Superior temporal gyrus (tissue), 1 donor: Measurements from ENCODE around the gene TTC39C.
A peak's percentile ranks its signal among the peaks of the same experiment; 100 is the strongest.
"Not testable (repeated sequence)": the region's sequence is repeated elsewhere in the genome, so short reads cannot be mapped to it uniquely, and the experiment has no call there.

ENCODE experiments used
- DNase-seq: peaks from one replicate; pipeline ENCODE4 v3.0.0-alpha.2; 2016; ENCODE audit errors: extremely low spot score

The TTC39C gene

DNA sequence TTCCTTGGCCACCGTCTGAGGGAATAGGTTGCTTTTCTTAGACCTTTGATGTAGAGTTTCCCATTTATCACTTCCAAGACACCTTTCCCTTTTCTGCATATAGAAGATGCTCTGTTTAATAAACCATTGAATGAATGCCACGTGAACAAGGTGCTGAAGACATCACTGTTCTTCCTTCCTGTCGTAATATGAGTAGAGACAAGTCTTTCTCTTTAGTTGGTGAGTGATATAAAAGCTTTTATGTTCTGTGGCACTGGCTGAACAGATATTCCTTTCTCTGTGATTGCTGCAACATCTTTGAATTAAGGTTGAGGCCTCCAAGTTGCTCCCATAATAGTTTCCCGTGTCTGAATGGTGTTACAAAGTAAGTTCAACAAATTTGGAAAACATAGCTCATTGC lies 38.7 kb downstream of the TTC39C start:
- no peak for DNase-seq

DNA sequence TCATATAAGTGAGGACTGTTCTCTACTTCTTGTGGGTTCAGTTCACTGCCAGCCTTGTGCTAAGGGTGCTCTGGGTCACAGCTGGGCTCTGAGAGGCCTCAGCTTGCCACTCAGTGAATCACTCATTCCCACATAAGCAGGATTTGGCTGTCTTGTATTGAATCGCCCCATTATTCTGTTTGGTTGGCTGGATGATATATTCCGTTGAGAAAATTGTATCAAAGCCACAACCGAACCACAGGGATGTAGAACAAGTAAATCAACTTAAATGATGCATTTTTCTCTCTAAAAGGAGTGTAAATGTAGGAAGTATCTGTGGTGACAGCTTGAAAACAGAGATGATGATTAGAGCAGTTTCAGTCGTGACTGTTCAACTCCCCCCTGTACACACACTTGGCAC lies 39.6 kb downstream of the TTC39C start:
- DNase-seq: peak; percentile 33

GRCh38 chr18:24055009-24055804 lies 40.7 kb downstream of the TTC39C start:
- no peak for DNase-seq

GRCh38 chr18:24055878-24056277 lies 41.3 kb downstream of the TTC39C start:
- no peak for DNase-seq

- DNase-seq: no peak
Observed at GRCh38 chr18:24056506-24056905, 42.0 kb downstream of the TTC39C start.

DNA sequence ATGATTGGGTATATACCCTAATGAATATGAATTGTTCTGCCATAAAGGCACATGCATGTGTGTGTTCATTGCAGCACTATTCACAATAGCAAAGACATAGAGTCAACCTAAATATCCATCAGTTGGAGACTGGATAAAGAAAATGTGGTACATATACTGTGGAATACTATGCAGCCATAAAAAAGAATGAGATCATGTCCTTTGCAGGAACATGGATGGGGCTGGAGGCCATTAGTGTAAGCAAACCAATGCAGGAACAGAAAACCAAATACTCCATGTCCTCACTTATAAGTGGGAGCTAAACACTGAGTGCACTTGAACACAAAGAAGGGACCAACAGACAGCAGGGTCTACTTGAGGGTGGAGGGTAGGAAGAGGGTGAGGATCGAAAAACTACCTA lies 43.2 kb downstream of the TTC39C start:
- no peak for DNase-seq

DNA sequence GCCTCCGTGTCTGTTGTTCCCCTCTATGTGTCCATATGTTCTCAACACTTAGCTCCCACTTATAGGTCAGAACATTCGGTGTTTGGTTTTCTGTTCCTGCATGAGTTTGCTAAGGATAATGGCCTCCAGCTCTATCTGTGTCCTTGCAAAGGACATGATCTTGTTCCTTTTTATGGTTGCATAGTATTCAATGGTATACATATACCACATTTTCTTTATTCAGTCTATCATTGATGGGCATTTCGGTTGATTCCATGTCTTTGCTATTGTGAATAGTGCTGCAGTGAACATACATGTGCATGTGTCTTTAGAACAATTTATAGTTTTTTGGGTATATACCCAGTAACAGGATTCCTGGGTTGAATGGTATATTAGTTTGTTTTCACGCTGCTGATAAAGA lies 44.8 kb downstream of the TTC39C start:
- not testable (repeated sequence) for DNase-seq

DNA sequence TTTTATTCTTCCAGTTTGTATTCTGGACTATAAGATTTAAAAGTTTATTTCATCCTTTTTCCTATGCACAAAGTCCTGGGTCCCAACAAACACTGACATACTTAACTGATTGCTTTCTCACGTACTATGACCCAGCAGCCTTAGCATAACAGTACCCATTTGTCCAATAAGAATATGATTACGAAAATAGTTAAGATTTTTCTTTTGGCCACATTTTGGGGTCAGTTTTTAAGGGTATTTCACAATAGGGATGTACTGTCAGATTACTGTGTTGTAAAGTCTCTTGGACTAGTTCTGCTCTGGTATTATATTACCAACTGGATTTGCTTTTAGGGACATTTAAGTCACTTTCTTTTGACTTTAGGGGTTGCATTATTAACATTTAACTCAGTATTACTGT lies 46.1 kb downstream of the TTC39C start:
- no peak for DNase-seq

DNA sequence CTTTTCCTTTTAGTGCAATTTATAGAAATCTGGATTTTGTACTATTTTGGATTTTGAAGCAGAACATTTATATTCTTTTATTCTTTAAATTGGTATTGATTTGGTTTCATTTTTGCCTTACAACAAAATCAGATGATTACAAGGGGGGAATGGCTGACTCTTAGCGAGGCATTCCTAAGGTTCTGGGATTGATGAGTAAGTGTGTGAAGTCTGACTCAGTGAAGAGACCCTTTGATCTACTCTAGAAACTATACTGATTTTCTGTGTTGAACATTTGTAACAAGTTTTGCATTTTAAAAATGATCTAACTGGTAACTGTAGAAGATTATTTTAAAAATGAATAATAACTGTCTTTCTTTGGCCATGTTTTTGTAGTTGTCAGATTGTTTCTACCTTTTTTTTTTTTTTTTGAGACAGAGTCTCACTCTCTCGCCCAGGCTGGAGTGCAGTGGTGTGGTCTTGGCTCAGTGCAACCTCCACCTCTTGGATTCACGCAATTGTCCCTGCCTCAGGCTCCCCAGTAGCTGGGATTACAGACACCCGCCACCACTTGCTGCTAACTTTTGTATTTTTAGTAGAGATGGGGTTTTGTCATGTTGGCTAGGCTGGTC lies 48.7 kb downstream of the TTC39C start:
- no peak for DNase-seq

- DNase-seq: no peak
Observed at GRCh38 chr18:24064391-24065100, 50.0 kb downstream of the TTC39C start.

DNA sequence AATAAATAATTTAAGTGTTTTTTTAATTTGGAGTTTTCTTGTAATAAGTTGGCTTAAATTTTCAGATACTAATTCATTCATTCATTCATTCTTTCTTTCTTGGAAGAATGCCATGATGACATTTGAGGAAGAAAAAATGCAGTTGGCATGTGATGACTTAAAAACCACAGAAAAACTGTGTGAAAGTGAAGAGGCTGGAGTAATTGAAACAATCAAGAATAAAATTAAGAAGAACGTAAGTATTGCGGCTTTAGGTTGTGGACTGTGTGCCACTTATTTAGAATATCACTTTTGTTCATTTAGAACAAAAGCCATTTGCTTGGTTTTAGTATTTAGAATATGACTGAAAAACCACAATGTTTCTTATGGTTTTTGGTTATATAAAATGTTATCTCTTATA lies 51.4 kb downstream of the TTC39C start:
- no peak for DNase-seq

DNA sequence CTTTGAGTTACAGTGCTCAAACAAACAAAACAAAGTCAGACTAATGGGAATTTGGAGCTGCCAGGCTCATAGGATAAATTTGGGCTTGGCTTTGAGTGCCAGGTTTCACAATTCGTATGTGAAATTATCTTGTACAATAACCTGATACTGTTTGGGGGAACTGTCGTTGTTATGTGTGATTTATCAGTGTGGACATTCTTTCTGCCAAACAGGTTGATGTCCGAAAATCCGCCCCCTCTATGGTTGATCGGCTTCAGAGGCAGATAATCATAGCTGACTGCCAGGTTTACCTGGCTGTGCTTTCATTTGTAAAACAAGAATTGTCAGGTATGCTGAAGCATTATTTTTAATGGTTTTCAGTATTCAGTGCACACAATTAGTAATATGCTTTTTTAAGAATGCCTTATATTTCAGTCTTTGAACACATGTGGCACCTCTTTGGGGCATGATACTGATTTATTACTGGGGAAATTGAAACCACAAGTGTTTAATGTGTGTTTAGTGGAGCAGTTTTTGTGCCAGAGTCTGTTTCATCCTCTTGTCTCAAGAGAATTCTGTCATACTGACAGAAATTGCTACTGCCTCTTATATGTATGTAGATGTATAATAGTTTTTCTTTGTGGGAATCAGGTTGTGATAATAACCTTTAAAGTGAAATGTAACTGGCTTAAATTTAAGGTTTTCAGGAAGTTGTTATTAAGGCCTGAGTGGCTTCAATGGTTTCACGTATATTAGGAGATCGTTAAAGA lies 54.6 kb downstream of the TTC39C start:
- DNase-seq: no peak

- no peak for DNase-seq
Observed at GRCh38 chr18:24071029-24071428, 56.5 kb downstream of the TTC39C start.

DNA sequence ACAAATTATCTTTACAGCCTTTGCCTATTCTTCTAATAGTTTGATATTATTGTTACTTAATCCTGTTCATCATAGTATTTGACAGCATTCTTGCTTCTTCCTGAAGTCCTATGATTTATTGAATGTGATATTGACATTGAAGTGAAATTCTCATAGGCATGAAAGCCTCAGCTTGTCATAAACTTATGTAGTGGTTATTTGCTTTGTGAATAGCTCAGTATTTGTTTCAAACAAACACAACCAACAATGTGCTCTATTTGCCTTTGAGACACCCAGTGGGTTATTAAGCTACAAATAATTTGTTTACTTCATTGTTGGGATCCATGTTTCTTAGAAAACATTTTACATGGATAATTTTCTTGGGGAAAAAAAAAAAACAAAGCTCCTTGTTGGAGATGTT lies 57.2 kb downstream of the TTC39C start:
- DNase-seq: no peak

DNA sequence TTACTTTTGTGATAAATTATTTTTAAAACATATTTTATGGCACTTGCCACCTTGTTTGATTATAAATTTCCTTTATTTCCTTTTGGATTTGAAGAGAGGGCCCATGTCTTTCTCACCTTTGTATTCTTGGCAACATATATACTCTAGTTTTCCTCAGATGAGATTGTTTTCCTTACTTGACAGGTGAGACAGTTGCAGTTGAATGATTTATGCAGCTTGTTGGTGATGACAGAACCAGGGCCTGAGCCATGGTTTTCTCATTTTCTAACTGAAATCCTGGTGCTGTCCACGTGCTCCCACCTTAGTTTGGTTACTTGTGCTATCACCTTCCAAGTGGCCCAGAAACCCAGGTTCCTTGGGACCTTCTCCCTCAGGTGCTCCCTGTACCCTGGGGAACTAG lies 58.2 kb downstream of the TTC39C start:
- no peak for DNase-seq

- DNase-seq: no peak
Observed at GRCh38 chr18:24073791-24074190, 59.2 kb downstream of the TTC39C start.

DNA sequence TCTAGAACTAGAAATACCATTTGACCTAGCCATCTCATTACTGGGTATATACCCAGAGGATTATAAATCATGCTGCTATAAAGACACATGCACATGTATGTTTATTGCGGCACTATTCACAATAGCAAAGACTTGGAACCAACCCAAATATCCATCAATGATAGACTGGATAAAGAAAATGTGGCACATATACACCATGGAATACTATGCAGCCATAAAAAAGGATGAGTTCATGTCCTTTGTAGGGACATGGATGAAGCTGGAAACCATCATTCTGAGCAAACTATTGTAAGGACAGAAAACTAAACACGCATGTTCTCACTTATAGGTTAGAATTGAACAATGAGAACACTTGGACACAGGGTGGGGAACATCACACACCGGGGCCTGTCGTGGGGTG lies 60.2 kb downstream of the TTC39C start:
- not testable (repeated sequence) for DNase-seq

- DNase-seq: no peak
Observed at GRCh38 chr18:24075767-24076597, 61.4 kb downstream of the TTC39C start.

GRCh38 chr18:24076950-24077349 lies 62.4 kb downstream of the TTC39C start:
- DNase-seq: no peak

DNA sequence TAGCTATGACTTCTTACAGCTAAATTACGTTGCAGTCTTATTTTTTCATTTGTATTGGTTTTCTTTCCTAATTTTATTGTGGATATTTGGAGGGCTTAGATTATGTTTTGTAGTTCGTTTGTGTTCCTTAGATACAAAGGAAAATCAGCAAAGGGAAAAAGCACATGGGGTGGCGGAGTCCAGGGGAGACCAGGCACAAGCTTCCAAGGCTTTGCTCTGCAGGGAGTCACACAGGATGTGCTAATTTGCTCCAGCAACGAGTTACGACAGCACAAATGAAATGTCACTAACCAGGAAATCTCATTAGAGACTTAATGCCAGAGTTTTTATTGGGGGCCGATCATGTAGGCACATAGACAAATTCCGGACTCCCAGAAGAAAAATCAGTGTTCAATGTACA lies 63.8 kb downstream of the TTC39C start:
- DNase-seq: no peak

DNA sequence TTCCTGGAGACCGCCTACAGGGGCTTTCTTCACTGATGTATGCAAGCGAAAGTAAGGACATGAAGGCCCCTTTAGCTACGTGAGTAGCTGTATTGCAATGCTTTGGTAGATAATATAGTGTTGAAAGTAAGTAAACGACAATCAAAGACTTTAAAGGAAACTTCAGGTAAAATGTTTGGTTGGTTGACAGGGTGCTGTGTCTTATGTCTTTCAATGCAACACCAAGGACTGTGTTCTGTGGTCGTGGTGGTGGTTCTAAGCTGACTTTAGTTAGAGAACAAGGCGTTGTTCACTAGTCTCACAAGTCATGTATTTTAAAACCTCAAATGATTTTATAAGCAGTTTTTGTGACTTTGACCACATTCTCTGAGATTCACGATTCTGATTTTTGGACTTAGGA lies 66.3 kb downstream of the TTC39C start:
- DNase-seq: no peak
